ENCODE results near the gene MICAL3. TPM values are rescaled to one million over a fixed set of nuclear protein-coding genes. Genes with fewer than 3 reads are reported as not detected.
A peak's percentile ranks its signal among the peaks of the same experiment; 100 is the strongest.
"Not testable (repeated sequence)": the region's sequence is repeated elsewhere in the genome, so short reads cannot be mapped to it uniquely, and the experiment has no call there.

The MICAL3 gene
- total RNA-seq, 1 donor from 2014 or later = 41.0 TPM

- DNase-seq = no peak
Observed at GRCh38 chr22:18059991-18060390, 35.6 kb upstream of the MICAL3 start.

GRCh38 chr22:18059473-18059872 lies 35.1 kb upstream of the MICAL3 start:
- DNase-seq = no peak

DNA sequence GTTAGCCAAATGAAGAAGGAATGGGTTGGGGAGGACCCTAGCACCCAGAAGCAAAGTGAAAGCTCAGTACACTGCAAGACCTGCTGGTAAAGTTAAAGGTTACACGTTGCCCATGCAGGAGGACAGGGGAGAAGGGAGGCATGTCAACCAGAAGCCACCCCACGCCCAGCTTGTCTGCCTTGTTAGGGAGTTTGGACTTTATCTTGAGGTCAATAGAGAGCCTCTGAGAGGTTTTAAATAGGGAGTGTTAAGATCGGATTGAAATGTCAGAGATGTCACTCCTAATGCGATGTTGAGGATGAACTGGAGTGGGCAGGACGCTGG lies 34.7 kb upstream of the MICAL3 start:
- no peak for DNase-seq

- no peak for DNase-seq
Observed at GRCh38 chr22:18058371-18059093, 34.2 kb upstream of the MICAL3 start.

GRCh38 chr22:18057568-18058209 lies 33.3 kb upstream of the MICAL3 start:
- DNase-seq = peak; percentile 69

- no peak for DNase-seq
Observed at GRCh38 chr22:18056807-18057474, 32.6 kb upstream of the MICAL3 start.

GRCh38 chr22:18056161-18056666 lies 31.9 kb upstream of the MICAL3 start:
- no peak for DNase-seq

DNA sequence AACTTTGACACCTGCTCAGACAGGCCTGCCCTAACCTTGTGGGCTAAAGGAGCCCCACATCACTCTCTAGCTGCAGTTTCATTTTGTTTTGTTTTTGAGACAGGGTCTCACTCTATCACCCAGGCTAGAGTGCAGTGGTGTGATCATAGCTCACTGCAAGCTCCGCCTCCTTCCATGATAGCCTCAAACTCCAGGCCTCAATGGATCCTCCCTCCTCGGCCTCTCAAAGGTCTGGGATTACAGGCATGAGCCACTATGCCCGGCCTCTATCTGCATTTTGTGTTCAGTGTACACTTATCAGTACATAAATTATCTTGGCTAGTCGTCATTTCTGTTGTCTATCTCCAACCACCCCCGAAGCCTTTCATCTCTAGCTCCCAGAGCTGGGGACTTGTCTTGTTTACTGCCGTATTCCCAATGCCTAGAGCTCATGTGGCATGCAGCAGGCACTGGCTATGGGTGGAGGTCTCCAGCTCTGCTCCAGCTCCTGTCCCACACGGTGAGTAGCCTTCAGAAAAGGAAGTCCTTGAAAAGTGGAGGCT lies 31.3 kb upstream of the MICAL3 start:
- no peak for DNase-seq

GRCh38 chr22:18053216-18053946 lies 29.0 kb upstream of the MICAL3 start:
- DNase-seq = not testable (repeated sequence)

DNA sequence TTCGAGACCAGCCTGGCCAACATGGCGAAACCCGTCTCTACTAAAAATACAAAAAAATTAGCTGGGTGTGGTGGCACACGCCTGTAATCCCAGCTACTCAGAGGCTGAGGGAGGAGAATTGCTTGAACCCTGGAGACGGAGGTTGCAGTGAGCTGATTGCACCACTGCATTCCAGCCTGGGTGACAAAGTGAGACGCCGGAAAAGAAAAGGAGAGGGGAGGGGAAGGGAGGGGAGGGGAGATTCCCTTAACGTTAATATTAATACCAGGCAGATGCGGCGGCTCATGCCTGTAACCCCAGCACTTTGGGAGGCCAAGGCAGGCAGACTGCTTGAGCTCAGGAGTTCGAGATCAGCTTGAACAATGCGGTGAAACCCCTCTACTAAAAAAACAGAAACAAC lies 26.8 kb upstream of the MICAL3 start:
- not testable (repeated sequence) for DNase-seq

GRCh38 chr22:18050065-18050464 lies 25.7 kb upstream of the MICAL3 start:
- no peak for DNase-seq

DNA sequence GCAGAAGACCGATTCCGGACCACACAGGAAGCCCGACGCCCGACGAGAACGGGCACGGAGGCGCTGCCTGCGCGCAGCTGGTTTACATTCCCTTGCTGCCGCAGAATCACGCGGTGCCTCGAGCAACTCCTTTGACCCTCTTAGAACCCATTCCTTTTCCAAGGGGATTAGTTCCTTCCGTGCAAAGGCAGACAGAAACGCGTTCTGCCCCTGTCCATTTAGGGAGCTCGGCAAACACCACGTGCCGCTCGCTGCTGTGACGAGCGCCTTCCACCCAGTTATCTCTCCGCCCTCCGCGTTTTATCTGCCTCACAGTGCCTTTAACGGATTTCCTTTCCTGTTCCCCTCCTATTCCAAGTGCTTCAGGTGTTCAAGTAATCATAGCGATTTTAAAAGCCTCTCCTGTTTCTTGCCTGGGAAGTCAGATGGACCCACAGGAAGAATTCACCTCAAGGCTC lies 24.1 kb upstream of the MICAL3 start:
- no peak for DNase-seq

- DNase-seq = no peak
Observed at GRCh38 chr22:18048041-18048440, 23.7 kb upstream of the MICAL3 start.

DNA sequence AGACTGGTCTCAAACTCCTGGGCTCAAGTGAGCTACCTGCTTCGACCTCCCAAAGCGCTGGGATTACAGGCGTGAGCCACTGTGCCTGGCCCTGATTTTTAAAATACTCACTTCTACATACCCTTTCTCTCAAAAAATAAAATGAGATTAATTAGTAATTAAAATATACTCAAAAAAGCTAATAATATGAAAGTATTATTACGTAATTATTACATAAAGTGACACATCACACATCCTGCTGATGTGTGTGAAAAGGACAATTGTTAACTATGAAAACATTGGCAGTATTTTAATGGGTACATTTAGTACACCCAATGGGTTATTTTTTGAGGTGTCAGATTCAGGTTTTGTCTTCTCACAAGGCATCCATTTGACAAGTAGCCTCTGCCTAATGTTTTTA lies 21.4 kb upstream of the MICAL3 start:
- DNase-seq = no peak

DNA sequence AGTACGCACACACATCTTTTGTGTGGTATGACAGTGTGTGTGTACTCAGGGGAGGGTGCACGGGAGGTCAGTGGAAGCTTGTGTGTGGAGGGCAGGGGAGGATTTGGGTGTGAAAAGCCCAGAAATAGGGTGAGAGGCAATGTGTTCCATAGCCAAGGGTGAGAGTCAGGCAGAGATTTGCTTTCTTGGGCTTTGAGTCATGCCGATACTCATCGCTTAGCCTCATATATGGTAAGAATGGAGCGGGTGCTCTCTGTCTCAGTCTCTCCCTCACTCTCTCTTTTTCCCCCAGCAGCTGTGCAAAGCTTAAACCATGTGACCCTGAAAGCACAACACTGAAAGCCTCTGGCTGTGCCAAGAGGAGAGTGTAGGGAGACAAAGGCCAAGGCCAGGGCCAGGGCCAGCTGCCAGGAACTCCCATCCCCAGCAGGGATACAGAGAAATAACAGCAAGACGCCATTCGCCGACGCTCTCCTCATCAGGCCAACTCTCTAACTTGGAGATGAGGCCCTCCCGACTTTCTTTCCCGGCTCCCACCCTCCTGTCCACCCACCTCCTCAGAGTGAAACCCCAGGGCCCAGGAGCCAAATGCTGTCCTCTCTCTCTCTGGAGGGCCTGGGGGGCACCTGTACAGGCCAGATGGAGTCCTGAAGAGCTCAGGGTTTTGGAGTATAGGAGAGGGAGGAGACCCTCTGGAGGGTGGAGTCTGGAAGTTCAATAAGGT lies 20.3 kb upstream of the MICAL3 start:
- DNase-seq = peak; percentile 53

DNA sequence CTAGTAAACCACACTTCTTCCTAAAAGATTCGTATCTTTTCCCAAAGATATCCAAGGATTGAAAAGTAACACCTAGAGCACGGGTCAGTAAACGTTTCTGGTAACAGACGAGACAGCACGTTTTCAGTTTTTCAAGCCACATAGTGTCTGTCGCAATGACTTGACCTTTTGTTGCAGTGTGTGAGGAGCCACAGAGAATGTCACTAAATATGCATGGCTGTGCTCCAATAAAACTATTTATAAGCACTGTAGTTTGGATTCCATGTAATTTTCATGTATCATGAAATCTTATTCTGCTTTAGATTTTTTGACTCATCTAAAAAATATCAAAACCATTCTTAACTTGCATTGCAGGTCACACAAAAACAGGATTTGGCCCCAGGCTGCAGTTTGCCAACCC lies 18.3 kb upstream of the MICAL3 start:
- DNase-seq = no peak

DNA sequence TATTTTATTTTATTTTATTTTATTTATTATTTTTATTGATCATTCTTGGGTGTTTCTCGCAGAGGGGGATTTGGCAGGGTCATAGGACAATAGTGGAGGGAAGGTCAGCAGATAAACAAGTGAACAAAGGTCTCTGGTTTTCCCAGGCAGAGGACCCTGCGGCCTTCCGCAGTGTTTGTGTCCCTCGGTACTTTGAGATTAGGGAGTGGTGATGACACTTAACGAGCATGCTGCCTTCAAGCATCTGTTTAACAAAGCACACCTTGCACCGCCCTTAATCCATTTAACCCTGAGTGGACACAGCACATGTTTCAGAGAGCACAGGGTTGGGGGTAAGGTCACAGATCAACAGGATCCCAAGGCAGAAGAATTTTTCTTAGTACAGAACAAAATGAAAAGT lies 16.5 kb upstream of the MICAL3 start:
- not testable (repeated sequence) for DNase-seq

DNA sequence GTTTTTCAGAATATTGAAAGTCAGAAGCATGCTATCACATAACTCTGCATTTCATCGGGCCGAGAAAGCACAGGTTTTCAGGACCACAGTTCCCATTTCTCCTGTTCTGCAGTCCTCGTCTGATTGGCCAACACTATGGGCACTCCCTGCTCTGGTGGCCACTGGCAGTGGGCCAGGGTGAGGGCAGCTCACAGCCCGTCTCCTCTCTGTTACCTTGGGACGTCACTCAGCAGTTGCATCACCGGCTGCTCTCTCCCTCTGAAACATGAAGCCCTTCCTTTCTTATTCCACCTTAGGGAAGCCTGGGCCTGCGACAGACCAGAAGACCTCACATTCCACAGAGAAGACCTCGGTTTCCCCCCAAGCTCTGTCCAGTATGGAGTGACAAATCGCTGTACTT lies 11.4 kb upstream of the MICAL3 start:
- DNase-seq = peak; percentile 29

- no peak for DNase-seq
Observed at GRCh38 chr22:18034076-18034475, 9.7 kb upstream of the MICAL3 start.

DNA sequence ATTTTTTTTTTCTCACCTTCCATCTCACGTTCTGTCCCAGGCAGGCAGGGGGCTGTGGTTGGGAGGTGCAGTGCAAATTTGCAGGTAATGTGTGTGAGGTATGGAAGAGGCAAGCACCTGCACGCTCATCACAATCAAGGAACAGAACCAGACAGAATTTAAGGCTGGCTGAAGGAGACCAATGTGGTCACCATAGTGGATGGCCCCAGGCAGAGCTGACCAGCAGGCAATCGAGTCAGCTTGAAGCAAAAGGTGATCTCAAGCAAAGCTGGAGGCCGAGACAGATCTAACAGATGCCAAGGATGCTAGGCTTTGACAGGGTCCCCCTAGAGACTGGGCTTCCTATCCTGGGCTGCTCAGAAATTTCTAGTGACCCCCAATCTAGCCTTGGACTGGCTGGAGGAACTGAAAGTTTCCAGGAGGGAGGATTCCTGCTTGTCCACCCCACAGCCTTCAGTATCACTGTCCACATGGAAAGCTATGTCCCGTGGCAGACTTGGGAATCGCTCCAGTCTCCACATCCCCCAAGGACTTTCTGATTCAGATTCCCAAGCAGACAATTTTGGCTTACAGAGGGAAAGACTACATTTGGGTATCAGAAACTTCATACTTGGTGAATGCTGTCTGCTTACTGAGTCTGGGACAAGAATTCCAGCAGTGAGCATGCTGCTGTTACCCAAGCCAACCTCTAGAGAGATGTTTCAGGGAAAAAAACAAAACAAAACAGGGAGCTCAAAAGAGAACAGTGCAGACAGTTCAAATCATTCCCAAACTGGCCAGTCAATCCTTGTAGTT lies 9.0 kb upstream of the MICAL3 start:
- DNase-seq = no peak

Data from tongue (tissue), 2 donors.